Neural cell (in vitro differentiated cells): ENCODE results near the gene NYAP2.

ENCODE experiments used
- EP300 ChIP-seq: fragments of 450-650 bp; conservative IDR thresholded peaks from 2 replicates; pipeline ENCODE4 v1.6.1; 2014; ENCODE audit warnings: antibody characterized with exemption, mild to moderate bottlenecking, moderate library complexity; ENCODE audit not compliant: poor library complexity, severe bottlenecking
- EZH2 ChIP-seq: fragments of 200-600, 300-800 bp; shearing (Covaris generic), sonication (generic); IDR thresholded peaks from 2 replicates; pipeline ENCODE4 v1.6.1; 2014; ENCODE audit warnings: antibody characterized with exemption, low read length, borderline replicate concordance, mild to moderate bottlenecking; ENCODE audit not compliant: insufficient read depth, poor library complexity, severe bottlenecking
- POLR2AphosphoS5 ChIP-seq: IDR thresholded peaks from 2 replicates; pipeline ENCODE4 v1.6.1; 2012
- RAD21 ChIP-seq: fragments of 450-650 bp; conservative IDR thresholded peaks from 2 replicates; pipeline ENCODE4 v1.6.1; 2014; ENCODE audit warnings: antibody characterized with exemption, mild to moderate bottlenecking, moderate library complexity
- SMC3 ChIP-seq: fragments of 450-650 bp; conservative IDR thresholded peaks from 2 replicates; pipeline ENCODE4 v1.6.1; 2014; ENCODE audit warnings: antibody characterized with exemption, mild to moderate bottlenecking, moderate library complexity; ENCODE audit not compliant: poor library complexity
- TAF1 ChIP-seq: IDR thresholded peaks from 2 replicates; pipeline ENCODE4 v1.6.1; 2012; ENCODE audit warnings: low read depth
- TF ChIP-seq, protein P1 (sequence below): fragments of 450-650 bp; IDR thresholded peaks from 2 replicates; pipeline ENCODE4 v1.5.1; 2014; ENCODE audit warnings: antibody characterized with exemption, mild to moderate bottlenecking, moderate library complexity; ENCODE audit not compliant: poor library complexity, severe bottlenecking
- TF ChIP-seq, protein P2 (sequence below): IDR thresholded peaks from 2 replicates; pipeline ENCODE4 v1.6.1; 2012; ENCODE audit warnings: borderline replicate concordance

GRCh38 chr2:225366731-225367130 lies 32.8 kb upstream of the NYAP2 start:
- TF ChIP-seq, protein P1, sequence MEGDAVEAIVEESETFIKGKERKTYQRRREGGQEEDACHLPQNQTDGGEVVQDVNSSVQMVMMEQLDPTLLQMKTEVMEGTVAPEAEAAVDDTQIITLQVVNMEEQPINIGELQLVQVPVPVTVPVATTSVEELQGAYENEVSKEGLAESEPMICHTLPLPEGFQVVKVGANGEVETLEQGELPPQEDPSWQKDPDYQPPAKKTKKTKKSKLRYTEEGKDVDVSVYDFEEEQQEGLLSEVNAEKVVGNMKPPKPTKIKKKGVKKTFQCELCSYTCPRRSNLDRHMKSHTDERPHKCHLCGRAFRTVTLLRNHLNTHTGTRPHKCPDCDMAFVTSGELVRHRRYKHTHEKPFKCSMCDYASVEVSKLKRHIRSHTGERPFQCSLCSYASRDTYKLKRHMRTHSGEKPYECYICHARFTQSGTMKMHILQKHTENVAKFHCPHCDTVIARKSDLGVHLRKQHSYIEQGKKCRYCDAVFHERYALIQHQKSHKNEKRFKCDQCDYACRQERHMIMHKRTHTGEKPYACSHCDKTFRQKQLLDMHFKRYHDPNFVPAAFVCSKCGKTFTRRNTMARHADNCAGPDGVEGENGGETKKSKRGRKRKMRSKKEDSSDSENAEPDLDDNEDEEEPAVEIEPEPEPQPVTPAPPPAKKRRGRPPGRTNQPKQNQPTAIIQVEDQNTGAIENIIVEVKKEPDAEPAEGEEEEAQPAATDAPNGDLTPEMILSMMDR, result no peak
- TF ChIP-seq EZH2 (no peak), EP300 (no peak), RAD21 (no peak), POLR2AphosphoS5 (no peak), SMC3 (no peak), TAF1 (no peak)
- TF ChIP-seq, protein P2, sequence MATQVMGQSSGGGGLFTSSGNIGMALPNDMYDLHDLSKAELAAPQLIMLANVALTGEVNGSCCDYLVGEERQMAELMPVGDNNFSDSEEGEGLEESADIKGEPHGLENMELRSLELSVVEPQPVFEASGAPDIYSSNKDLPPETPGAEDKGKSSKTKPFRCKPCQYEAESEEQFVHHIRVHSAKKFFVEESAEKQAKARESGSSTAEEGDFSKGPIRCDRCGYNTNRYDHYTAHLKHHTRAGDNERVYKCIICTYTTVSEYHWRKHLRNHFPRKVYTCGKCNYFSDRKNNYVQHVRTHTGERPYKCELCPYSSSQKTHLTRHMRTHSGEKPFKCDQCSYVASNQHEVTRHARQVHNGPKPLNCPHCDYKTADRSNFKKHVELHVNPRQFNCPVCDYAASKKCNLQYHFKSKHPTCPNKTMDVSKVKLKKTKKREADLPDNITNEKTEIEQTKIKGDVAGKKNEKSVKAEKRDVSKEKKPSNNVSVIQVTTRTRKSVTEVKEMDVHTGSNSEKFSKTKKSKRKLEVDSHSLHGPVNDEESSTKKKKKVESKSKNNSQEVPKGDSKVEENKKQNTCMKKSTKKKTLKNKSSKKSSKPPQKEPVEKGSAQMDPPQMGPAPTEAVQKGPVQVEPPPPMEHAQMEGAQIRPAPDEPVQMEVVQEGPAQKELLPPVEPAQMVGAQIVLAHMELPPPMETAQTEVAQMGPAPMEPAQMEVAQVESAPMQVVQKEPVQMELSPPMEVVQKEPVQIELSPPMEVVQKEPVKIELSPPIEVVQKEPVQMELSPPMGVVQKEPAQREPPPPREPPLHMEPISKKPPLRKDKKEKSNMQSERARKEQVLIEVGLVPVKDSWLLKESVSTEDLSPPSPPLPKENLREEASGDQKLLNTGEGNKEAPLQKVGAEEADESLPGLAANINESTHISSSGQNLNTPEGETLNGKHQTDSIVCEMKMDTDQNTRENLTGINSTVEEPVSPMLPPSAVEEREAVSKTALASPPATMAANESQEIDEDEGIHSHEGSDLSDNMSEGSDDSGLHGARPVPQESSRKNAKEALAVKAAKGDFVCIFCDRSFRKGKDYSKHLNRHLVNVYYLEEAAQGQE, result no peak
